Measurements from ENCODE around the gene MRTFB.

Gene MRTFB

GRCh38 chr16:14133907-14134306, 62.8 kb downstream of the MRTFB start:
- H3K4me3 ChIP-seq (ENCODE audit: low read depth in 1 of 2, low read length in 2 of 2): no peak overlapping the region
- H3K9me3 ChIP-seq (ENCODE audit: insufficient read depth, low read length, severe bottlenecking): no peaks in the 10 kb centered on the region
- H3K27me3 ChIP-seq (ENCODE audit: insufficient read depth, low read length, poor library complexity): no peaks in the 10 kb centered on the region
- no peak overlapping the region for H3K4me2 ChIP-seq (ENCODE audit: insufficient read depth, low read length)
- DNase-seq (no peak), ATAC-seq (ENCODE audit: insufficient read depth, low read depth) (no peak)
- H3K9ac ChIP-seq (ENCODE audit: low read depth, low read length): no peak overlapping the region
- TF ChIP-seq CTCF (IDR thresholded peaks at IDR 0.05; ENCODE audit: borderline replicate concordance, extremely low read depth, low read length, poor library complexity, severe bottlenecking) (no peak), EZH2 (IDR thresholded peaks at IDR 0.05; ENCODE audit: borderline replicate concordance, low read depth, low read length, severe bottlenecking) (no peak)
- peaks cover 4% of the 10 kb centered on the region for H3K79me2 ChIP-seq (ENCODE audit: insufficient read depth, low read length)
- H3K4me1 ChIP-seq (ENCODE audit: insufficient read depth, low read length): no peaks in the 10 kb centered on the region
- 0 out of 2 replicates have a peak, but pooled peaks cover 3% of the 10 kb centered on the region for H3K36me3 ChIP-seq (ENCODE audit: insufficient read depth, low read length)
- H3K27ac ChIP-seq (ENCODE audit: low read length): no peak overlapping the region
- peaks cover 2% of the 10 kb centered on the region; the same call in 1 of the 2 replicates for H4K20me1 ChIP-seq (ENCODE audit: insufficient read depth, low read length)
- H2AFZ ChIP-seq (ENCODE audit: low read depth, low read length): no peak overlapping the region

GRCh38 chr16:14135704-14136103, 64.6 kb downstream of the MRTFB start:
- no peak overlapping the region for H3K4me3 ChIP-seq (ENCODE audit: low read depth in 1 of 2, low read length in 2 of 2)
- no peaks in the 10 kb centered on the region for H3K4me1 ChIP-seq (ENCODE audit: insufficient read depth, low read length)
- peaks cover 2% of the 10 kb centered on the region; the same call in 1 of the 2 replicates for H4K20me1 ChIP-seq (ENCODE audit: insufficient read depth, low read length)
- peaks cover 8% of the 10 kb centered on the region for H3K36me3 ChIP-seq (ENCODE audit: insufficient read depth, low read length)
- H3K9ac ChIP-seq (ENCODE audit: low read depth, low read length): no peak overlapping the region
- H3K4me2 ChIP-seq (ENCODE audit: insufficient read depth, low read length): no peak overlapping the region
- no peaks in the 10 kb centered on the region for H3K27me3 ChIP-seq (ENCODE audit: insufficient read depth, low read length, poor library complexity)
- H3K27ac ChIP-seq (ENCODE audit: low read length): no peak overlapping the region
- H2AFZ ChIP-seq (ENCODE audit: low read depth, low read length): no peak overlapping the region
- no peak for TF ChIP-seq CTCF (IDR thresholded peaks at IDR 0.05; ENCODE audit: borderline replicate concordance, extremely low read depth, low read length, poor library complexity, severe bottlenecking)
- TF ChIP-seq EZH2 (IDR thresholded peaks at IDR 0.05; ENCODE audit: borderline replicate concordance, low read depth, low read length, severe bottlenecking): no peak
- no peaks in the 10 kb centered on the region for H3K9me3 ChIP-seq (ENCODE audit: insufficient read depth, low read length, severe bottlenecking)
- ATAC-seq (ENCODE audit: insufficient read depth, low read depth) (no peak), DNase-seq (no peak)
- no peaks in the 10 kb centered on the region; the same call in 1 of the 2 replicates for H3K79me2 ChIP-seq (ENCODE audit: insufficient read depth, low read length)

GRCh38 chr16:14139872-14140271, 68.8 kb downstream of the MRTFB start:
- Histone ChIP-seq H3K4me1 (ENCODE audit: insufficient read depth, low read length) (no peaks in the 10 kb centered on the region), H4K20me1 (ENCODE audit: insufficient read depth, low read length) (peaks cover 2% of the 10 kb centered on the region; the same call in 1 of the 2 replicates), H2AFZ (ENCODE audit: low read depth, low read length) (no peak overlapping the region), H3K4me3 (ENCODE audit: low read depth in 1 of 2, low read length in 2 of 2) (no peak overlapping the region), H3K36me3 (ENCODE audit: insufficient read depth, low read length) (peaks cover 19% of the 10 kb centered on the region), H3K27ac (ENCODE audit: low read length) (no peak overlapping the region), H3K9ac (ENCODE audit: low read depth, low read length) (no peak overlapping the region), H3K4me2 (ENCODE audit: insufficient read depth, low read length) (no peak overlapping the region), H3K9me3 (ENCODE audit: insufficient read depth, low read length, severe bottlenecking) (no peaks in the 10 kb centered on the region), H3K79me2 (ENCODE audit: insufficient read depth, low read length) (no peaks in the 10 kb centered on the region; the same call in 1 of the 2 replicates), H3K27me3 (ENCODE audit: insufficient read depth, low read length, poor library complexity) (no peaks in the 10 kb centered on the region)
- no peak for ATAC-seq (ENCODE audit: insufficient read depth, low read depth)
- DNase-seq: no peak
- TF ChIP-seq CTCF (IDR thresholded peaks at IDR 0.05; ENCODE audit: borderline replicate concordance, extremely low read depth, low read length, poor library complexity, severe bottlenecking) (no peak), EZH2 (IDR thresholded peaks at IDR 0.05; ENCODE audit: borderline replicate concordance, low read depth, low read length, severe bottlenecking) (no peak)

GRCh38 chr16:14140923-14141322, 69.8 kb downstream of the MRTFB start:
- H3K4me1 ChIP-seq (ENCODE audit: insufficient read depth, low read length): no peaks in the 10 kb centered on the region
- DNase-seq (no peak), ATAC-seq (ENCODE audit: insufficient read depth, low read depth) (no peak)
- H3K79me2 ChIP-seq (ENCODE audit: insufficient read depth, low read length): no peaks in the 10 kb centered on the region
- H4K20me1 ChIP-seq (ENCODE audit: insufficient read depth, low read length): no peaks in the 10 kb centered on the region
- no peak overlapping the region for H3K27ac ChIP-seq (ENCODE audit: low read length)
- no peak overlapping the region for H3K9ac ChIP-seq (ENCODE audit: low read depth, low read length)
- no peak overlapping the region for H2AFZ ChIP-seq (ENCODE audit: low read depth, low read length)
- TF ChIP-seq EZH2 (IDR thresholded peaks at IDR 0.05; ENCODE audit: borderline replicate concordance, low read depth, low read length, severe bottlenecking): no peak
- no peak for TF ChIP-seq CTCF (IDR thresholded peaks at IDR 0.05; ENCODE audit: borderline replicate concordance, extremely low read depth, low read length, poor library complexity, severe bottlenecking)
- H3K9me3 ChIP-seq (ENCODE audit: insufficient read depth, low read length, severe bottlenecking): no peaks in the 10 kb centered on the region
- peaks cover 19% of the 10 kb centered on the region for H3K36me3 ChIP-seq (ENCODE audit: insufficient read depth, low read length)
- H3K4me2 ChIP-seq (ENCODE audit: insufficient read depth, low read length): no peak overlapping the region
- H3K4me3 ChIP-seq (ENCODE audit: low read depth in 1 of 2, low read length in 2 of 2): no peak overlapping the region
- H3K27me3 ChIP-seq (ENCODE audit: insufficient read depth, low read length, poor library complexity): no peaks in the 10 kb centered on the region
